ENCODE measurements around the gene CNTNAP2. TPM values are rescaled to one million over a fixed set of nuclear protein-coding genes. Genes with fewer than 3 reads are reported as not detected.

Gene CNTNAP2
- total and polyA plus RNA-seq, 2 of the 4 experiments (the other 2 are of a cell fraction): not detected

GRCh38 chr7:147852833-147853232 is 1736.2 kb downstream of the CNTNAP2 start:
- in situ Hi-C loops (cut with MboI; ENCODE audit: low sequenced_read_pairs) (no loop called here), intact Hi-C loops (cut with micrococcal nuclease) (no loop called here), dilution Hi-C loops (cut with HindIII; ENCODE audit: low sequenced_read_pairs, unreplicated experiment) (no loop called here)
- Histone ChIP-seq H3K79me1 (ENCODE audit: low read depth in 1 of 2, low read length in 2 of 2) (no peaks in the 10 kb centered on the region), H3K27ac (ENCODE audit: insufficient read depth, low read length) (no peak overlapping the region), H3K56ac (ENCODE audit: extremely low read depth, insufficient read depth, low read length) (no peak overlapping the region), H3K23ac (ENCODE audit: low read depth, low read length) (no peak overlapping the region), H2AFZ (replicated peaks; ENCODE audit: low read length, poor library complexity) (no peak overlapping the region), H3K27me3 (ENCODE audit: control insufficient read depth, insufficient read depth, low read length) (no peaks in the 10 kb centered on the region), H3K9ac (ENCODE audit: low read depth, low read length) (no peak overlapping the region), H2BK5ac (ENCODE audit: low read depth, low read length, poor library complexity, severe bottlenecking) (no peak overlapping the region), H3K14ac (replicated peaks; ENCODE audit: low read depth, low read length) (no peak overlapping the region), H2BK15ac (ENCODE audit: low read depth, low read length) (no peak overlapping the region), H4K91ac (ENCODE audit: insufficient read depth, low read depth, low read length) (no peak overlapping the region), H2AK5ac (ENCODE audit: low read depth, low read length) (no peak overlapping the region), H3K4me2 (ENCODE audit: low read depth, low read length) (no peak overlapping the region), H3K18ac (ENCODE audit: low read depth, low read length) (no peak overlapping the region), H4K20me1 (ENCODE audit: insufficient read depth, low read length) (no peaks in the 10 kb centered on the region), H3K4me3 (ENCODE audit: insufficient read depth, low read depth, low read length) (no peak overlapping the region), H3K36me3 (ENCODE audit: control insufficient read depth, insufficient read depth, low read length) (no peaks in the 10 kb centered on the region), H2AK9ac (replicated peaks; ENCODE audit: low read depth, low read length, poor library complexity) (no peak overlapping the region), H3K9me3 (ENCODE audit: control insufficient read depth, insufficient read depth, low read length) (peaks cover 12% of the 10 kb centered on the region), H4K5ac (ENCODE audit: low read depth, low read length) (no peak overlapping the region), H3K9me1 (ENCODE audit: insufficient read depth, low read length) (no peaks in the 10 kb centered on the region), H2BK20ac (ENCODE audit: low read depth, low read length) (no peak overlapping the region), H2BK120ac (ENCODE audit: low read depth, low read length) (no peak overlapping the region), H4K8ac (ENCODE audit: low read depth in 2 of 2, low read length in 2 of 2) (no peak overlapping the region), H3K4ac (ENCODE audit: low read depth, low read length) (no peak overlapping the region), H3K4me1 (ENCODE audit: control insufficient read depth, insufficient read depth, low read length) (no peaks in the 10 kb centered on the region)
- no TSS peak for BruUV-seq (replicated peaks)
- ChIA-PET CTCF (no interaction called here), POLR2A (ENCODE audit: unreplicated experiment) (no interaction called here)
- no peak for DNase-seq
- no peak for ATAC-seq (ENCODE audit: low read depth)
- no peak for TF ChIP-seq ELK1 (IDR thresholded peaks at IDR 0.05; ENCODE audit: borderline replicate concordance, low read depth, low read length)
- TF ChIP-seq CTCF (conservative IDR thresholded peaks at IDR 0.05; ENCODE audit: low read depth, low read length): no peak
- TF ChIP-seq CHD1 (IDR thresholded peaks at IDR 0.05; ENCODE audit: low read depth, low read length): no peak
- no peak for TF ChIP-seq USF2 (IDR thresholded peaks at IDR 0.05; ENCODE audit: low read depth, low read length)
- no peak for TF ChIP-seq RAD21 (IDR thresholded peaks at IDR 0.05; ENCODE audit: low read length)
- no peak for TF ChIP-seq MXI1 (IDR thresholded peaks at IDR 0.05; ENCODE audit: borderline replicate concordance, low read depth, low read length)
- TF ChIP-seq BHLHE40 (IDR thresholded peaks at IDR 0.05; ENCODE audit: low read depth, low read length): no peak
- no peak for TF ChIP-seq SMC3 (IDR thresholded peaks at IDR 0.05; ENCODE audit: low read depth, low read length)
- no peak for TF ChIP-seq CEBPB (IDR thresholded peaks at IDR 0.05; ENCODE audit: low read depth, low read length)
- TF ChIP-seq RCOR1 (IDR thresholded peaks at IDR 0.05; ENCODE audit: insufficient replicate concordance, low read length): no peak
- TF ChIP-seq RFX5 (IDR thresholded peaks at IDR 0.05; ENCODE audit: low read depth, low read length): no peak
- TF ChIP-seq NFE2L2 (IDR thresholded peaks at IDR 0.05; ENCODE audit: low read depth, low read length): no peak
- no peak for TF ChIP-seq MAZ (IDR thresholded peaks at IDR 0.05; ENCODE audit: borderline replicate concordance, low read depth, low read length)
- TF ChIP-seq MAFK (IDR thresholded peaks at IDR 0.05; ENCODE audit: low read depth, low read length): no peak
- no peak for TF ChIP-seq POLR2A (IDR thresholded peaks at IDR 0.05; ENCODE audit: low read depth, low read length)
- no peak for TF ChIP-seq FOS (IDR thresholded peaks at IDR 0.05; ENCODE audit: low read depth, low read length)
